ENCODE results near the gene ABHD17B.
A peak's percentile ranks its signal among the peaks of the same experiment; 100 is the strongest.

Gene ABHD17B

GRCh38 chr9:71822935-71823334 lies 88.1 kb downstream of the ABHD17B start:
- Histone ChIP-seq H4K20me1 (ENCODE audit: insufficient read depth, low read length, poor library complexity, severe bottlenecking) (no peaks in the 10 kb centered on the region), H3K4me2 (ENCODE audit: low read depth, low read length, poor library complexity, severe bottlenecking) (peak overlapping the region; percentile 67), H3K9me3 (ENCODE audit: insufficient read depth, low read depth, low read length) (no peaks in the 10 kb centered on the region), H3K9me2 (replicated peaks; ENCODE audit: low read depth, low read length) (no peaks in the 10 kb centered on the region), H2AFZ (ENCODE audit: low read length) (no peak overlapping the region), H3K27me3 (ENCODE audit: insufficient read depth, low read length, poor library complexity, severe bottlenecking) (no peaks in the 10 kb centered on the region), H3K4me1 (ENCODE audit: insufficient read depth, low read length, poor library complexity, severe bottlenecking) (peaks cover 31% of the 10 kb centered on the region), H3K36me3 (ENCODE audit: insufficient read depth, low read length) (no peaks in the 10 kb centered on the region), H3K9ac (ENCODE audit: low read depth, low read length, poor library complexity, severe bottlenecking) (peak overlapping the region; percentile 36), H3K79me2 (ENCODE audit: insufficient read depth, low read length) (0 out of 2 replicates have a peak, but pooled peaks cover 4% of the 10 kb centered on the region), H3F3A (ENCODE audit: low read depth) (peaks cover 9% of the 10 kb centered on the region), H3K4me3 (ENCODE audit: low read length, poor library complexity, severe bottlenecking) (peak overlapping the region; percentile 54)
- TF ChIP-seq EZH2phosphoT487 (IDR thresholded peaks at IDR 0.05; ENCODE audit: borderline replicate concordance) = no peak
- TF ChIP-seq, protein P1, sequence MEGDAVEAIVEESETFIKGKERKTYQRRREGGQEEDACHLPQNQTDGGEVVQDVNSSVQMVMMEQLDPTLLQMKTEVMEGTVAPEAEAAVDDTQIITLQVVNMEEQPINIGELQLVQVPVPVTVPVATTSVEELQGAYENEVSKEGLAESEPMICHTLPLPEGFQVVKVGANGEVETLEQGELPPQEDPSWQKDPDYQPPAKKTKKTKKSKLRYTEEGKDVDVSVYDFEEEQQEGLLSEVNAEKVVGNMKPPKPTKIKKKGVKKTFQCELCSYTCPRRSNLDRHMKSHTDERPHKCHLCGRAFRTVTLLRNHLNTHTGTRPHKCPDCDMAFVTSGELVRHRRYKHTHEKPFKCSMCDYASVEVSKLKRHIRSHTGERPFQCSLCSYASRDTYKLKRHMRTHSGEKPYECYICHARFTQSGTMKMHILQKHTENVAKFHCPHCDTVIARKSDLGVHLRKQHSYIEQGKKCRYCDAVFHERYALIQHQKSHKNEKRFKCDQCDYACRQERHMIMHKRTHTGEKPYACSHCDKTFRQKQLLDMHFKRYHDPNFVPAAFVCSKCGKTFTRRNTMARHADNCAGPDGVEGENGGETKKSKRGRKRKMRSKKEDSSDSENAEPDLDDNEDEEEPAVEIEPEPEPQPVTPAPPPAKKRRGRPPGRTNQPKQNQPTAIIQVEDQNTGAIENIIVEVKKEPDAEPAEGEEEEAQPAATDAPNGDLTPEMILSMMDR (conservative IDR thresholded peaks at IDR 0.05; ENCODE audit: low read length) = no peak

- Histone ChIP-seq H2AFZ (ENCODE audit: low read length) (no peak overlapping the region), H3K36me3 (ENCODE audit: insufficient read depth, low read length) (no peaks in the 10 kb centered on the region)
Observed at GRCh38 chr9:71822456-71822855, 88.5 kb downstream of the ABHD17B start.

GRCh38 chr9:71821405-71821804 lies 89.6 kb downstream of the ABHD17B start:
- peaks cover 9% of the 10 kb centered on the region for H3F3A ChIP-seq (ENCODE audit: low read depth)
- TF ChIP-seq EZH2phosphoT487 (IDR thresholded peaks at IDR 0.05; ENCODE audit: borderline replicate concordance) = no peak
- TF ChIP-seq, protein P1 (conservative IDR thresholded peaks at IDR 0.05; ENCODE audit: low read length) = no peak
- no peak overlapping the region for H2AFZ ChIP-seq (ENCODE audit: low read length)
- no peak overlapping the region for H3K9ac ChIP-seq (ENCODE audit: low read depth, low read length, poor library complexity, severe bottlenecking)
- H3K4me3 ChIP-seq (ENCODE audit: low read length, poor library complexity, severe bottlenecking) = no peak overlapping the region
- H3K27me3 ChIP-seq (ENCODE audit: insufficient read depth, low read length, poor library complexity, severe bottlenecking) = no peaks in the 10 kb centered on the region
- H4K20me1 ChIP-seq (ENCODE audit: insufficient read depth, low read length, poor library complexity, severe bottlenecking) = no peaks in the 10 kb centered on the region
- no peaks in the 10 kb centered on the region for H3K36me3 ChIP-seq (ENCODE audit: insufficient read depth, low read length)
- H3K9me2 ChIP-seq (replicated peaks; ENCODE audit: low read depth, low read length) = no peaks in the 10 kb centered on the region
- H3K79me2 ChIP-seq (ENCODE audit: insufficient read depth, low read length) = 0 out of 2 replicates have a peak, but pooled peaks cover 4% of the 10 kb centered on the region
- H3K4me2 ChIP-seq (ENCODE audit: low read depth, low read length, poor library complexity, severe bottlenecking) = peak overlapping the region; percentile 32
- no peaks in the 10 kb centered on the region for H3K9me3 ChIP-seq (ENCODE audit: insufficient read depth, low read depth, low read length)
- peaks cover 40% of the 10 kb centered on the region for H3K4me1 ChIP-seq (ENCODE audit: insufficient read depth, low read length, poor library complexity, severe bottlenecking)

More at GRCh38 chr9:71822456-71822855, 88.5 kb downstream of the ABHD17B start:
- peak overlapping the region; percentile 67 for H3K4me2 ChIP-seq (ENCODE audit: low read depth, low read length, poor library complexity, severe bottlenecking)
- peak overlapping the region; percentile 36 for H3K9ac ChIP-seq (ENCODE audit: low read depth, low read length, poor library complexity, severe bottlenecking)
- no peaks in the 10 kb centered on the region for H3K27me3 ChIP-seq (ENCODE audit: insufficient read depth, low read length, poor library complexity, severe bottlenecking)
- no peaks in the 10 kb centered on the region for H3K9me2 ChIP-seq (replicated peaks; ENCODE audit: low read depth, low read length)
- no peaks in the 10 kb centered on the region for H4K20me1 ChIP-seq (ENCODE audit: insufficient read depth, low read length, poor library complexity, severe bottlenecking)
- TF ChIP-seq, protein P1 (conservative IDR thresholded peaks at IDR 0.05; ENCODE audit: low read length) = no peak
- TF ChIP-seq EZH2phosphoT487 (IDR thresholded peaks at IDR 0.05; ENCODE audit: borderline replicate concordance) = peak; percentile 83; the same call in 1 of the 2 replicates
- H3F3A ChIP-seq (ENCODE audit: low read depth) = peaks cover 9% of the 10 kb centered on the region
- peak overlapping the region; percentile 54 for H3K4me3 ChIP-seq (ENCODE audit: low read length, poor library complexity, severe bottlenecking)
- H3K4me1 ChIP-seq (ENCODE audit: insufficient read depth, low read length, poor library complexity, severe bottlenecking) = peaks cover 32% of the 10 kb centered on the region
- no peaks in the 10 kb centered on the region for H3K9me3 ChIP-seq (ENCODE audit: insufficient read depth, low read depth, low read length)
- 0 out of 2 replicates have a peak, but pooled peaks cover 4% of the 10 kb centered on the region for H3K79me2 ChIP-seq (ENCODE audit: insufficient read depth, low read length)
